Keratinocyte (primary cell): ENCODE results near the gene SLC25A1. TPM values are rescaled to one million over a fixed set of nuclear protein-coding genes. Genes with fewer than 3 reads are reported as not detected.
"Not testable (repeated sequence)": the region's sequence is repeated elsewhere in the genome, so short reads cannot be mapped to it uniquely, and the experiment has no call there.

Experiments
- DNase-seq: peaks from one replicate; pipeline ENCODE4 v3.0.0-alpha.2; 2011; ENCODE audit warnings: low read depth, missing footprints, low spot score
- FAIRE-seq: peaks from 2 replicates; lab custom pipeline; 2011; peaks lifted over from hg19 to GRCh38; lab: Jason Lieb, UNC
- H2AFZ ChIP-seq: 2 replicates; pipeline ENCODE4 v1.6.0; 2012; ENCODE audit warnings: low read length, control low read depth, inconsistent platforms; ENCODE audit not compliant: control insufficient read depth
- H3K27ac ChIP-seq: 2 replicates; pipeline ENCODE4 v1.5.1; 2011; ENCODE audit warnings: low read length; ENCODE audit not compliant: control insufficient read depth, insufficient read depth
- H3K27me3 ChIP-seq: 3 replicates; pipeline ENCODE4 v1.6.0; 2011; ENCODE audit warnings: low read length; ENCODE audit not compliant: control insufficient read depth, insufficient read depth; ENCODE audit errors: extremely low read depth
- H3K36me3 ChIP-seq, 2 experiments: 2 replicates in 1 of 2; 3 replicates in 1 of 2; pipeline ENCODE4 v1.5.1; 2011; ENCODE audit warnings: low read length in 2 of 2, mild to moderate bottlenecking in 1 of 2; ENCODE audit not compliant: control insufficient read depth in 2 of 2, insufficient read depth in 2 of 2; ENCODE audit errors: extremely low read depth in 1 of 2
- H3K4me1 ChIP-seq: 3 replicates; pipeline ENCODE4 v1.5.1; 2011; ENCODE audit warnings: low read length; ENCODE audit not compliant: control insufficient read depth, insufficient read depth; ENCODE audit errors: extremely low read depth
- H3K4me2 ChIP-seq: 3 replicates; pipeline ENCODE4 v1.6.0; 2011; ENCODE audit warnings: low read depth, low read length; ENCODE audit not compliant: control insufficient read depth, insufficient read depth; ENCODE audit errors: extremely low read depth
- H3K4me3 ChIP-seq, 3 experiments: fragments of 200-600 bp in 1 of 3; sonication (generic) in 1 of 3; 2 replicates in 2 of 3; 3 replicates in 1 of 3; pipeline ENCODE4 v1.5.1; 2011 to 2016; ENCODE audit warnings: low read length in 3 of 3, mild to moderate bottlenecking in 3 of 3, control low read depth in 2 of 3, inconsistent platforms in 1 of 3, low read depth in 1 of 3, mixed read lengths in 1 of 3, mixed run types in 1 of 3, moderate library complexity in 1 of 3; ENCODE audit not compliant: control insufficient read depth in 2 of 3, insufficient read depth in 2 of 3; ENCODE audit errors: extremely low read depth in 1 of 3
- H3K79me2 ChIP-seq: 2 replicates; pipeline ENCODE4 v1.6.0; 2012; ENCODE audit warnings: low read length; ENCODE audit not compliant: control insufficient read depth, insufficient read depth
- H3K9ac ChIP-seq: 3 replicates; pipeline ENCODE4 v1.6.0; 2011; ENCODE audit warnings: low read length; ENCODE audit not compliant: control insufficient read depth, insufficient read depth; ENCODE audit errors: extremely low read depth
- H3K9me1 ChIP-seq: 3 replicates; pipeline ENCODE4 v1.6.0; 2011; ENCODE audit warnings: low read length; ENCODE audit not compliant: control insufficient read depth, insufficient read depth; ENCODE audit errors: extremely low read depth
- H3K9me3 ChIP-seq: 2 replicates; pipeline ENCODE4 v1.5.1; 2012; ENCODE audit warnings: low read depth, low read length; ENCODE audit not compliant: control insufficient read depth
- H4K20me1 ChIP-seq: 3 replicates; pipeline ENCODE4 v1.6.0; 2011; ENCODE audit warnings: low read length; ENCODE audit not compliant: control insufficient read depth, insufficient read depth; ENCODE audit errors: extremely low read depth
- EZH2 ChIP-seq: IDR thresholded peaks from one replicate; pipeline ENCODE4 v1.6.1; 2012; ENCODE audit warnings: inconsistent platforms, mild to moderate bottlenecking, low read length, moderate library complexity
- dilution Hi-C: fragments of 300-500 bp; cut with MboI; formaldehyde crosslinking; loops from one replicate; pipeline ENCODE4 v1.7.0; 2020; ENCODE audit warnings: low sequenced_read_pairs; ENCODE audit not compliant: extremely low pct_ligation_motif_present
- polyA plus RNA-seq, 5 experiments: library from polyadenylated mRNA; depleted of rRNA in 3 of 5; stranded (reverse) in 3 of 5; stranded (forward) in 1 of 5; unstranded in 1 of 5; fragments of >200 nt; gene quantifications; 1 replicate in 1 of 5; 2 replicates in 3 of 5; 3 replicates in 1 of 5; pipeline versions ENCODE4 v1.2.1 to v1.2.3, GENCODE V29; 2011 to 2012; ENCODE audit warnings: missing spikeins in 2 of 5, low read depth in 1 of 5, low replicate concordance in 1 of 5
- TF ChIP-seq, protein P1 (sequence below), 3 experiments: IDR thresholded peaks in 1 of 3; conservative IDR thresholded peaks in 1 of 3; optimal IDR thresholded peaks in 1 of 3; 2 replicates in 2 of 3; 3 replicates in 1 of 3; pipeline versions ENCODE3 to v1.5.1; 2011; ENCODE audit warnings: low read length in 3 of 3, mild to moderate bottlenecking in 3 of 3, moderate library complexity in 2 of 3, control low read depth in 1 of 3, inconsistent platforms in 1 of 3; ENCODE audit not compliant: insufficient read depth in 2 of 3; ENCODE audit errors: extremely low read depth in 1 of 3

SLC25A1 gene
- polyA plus RNA-seq, 1 donor (not counting 4 experiments of a cell fraction or from before 2014, with no cell fraction given): 27.7 TPM

DNA sequence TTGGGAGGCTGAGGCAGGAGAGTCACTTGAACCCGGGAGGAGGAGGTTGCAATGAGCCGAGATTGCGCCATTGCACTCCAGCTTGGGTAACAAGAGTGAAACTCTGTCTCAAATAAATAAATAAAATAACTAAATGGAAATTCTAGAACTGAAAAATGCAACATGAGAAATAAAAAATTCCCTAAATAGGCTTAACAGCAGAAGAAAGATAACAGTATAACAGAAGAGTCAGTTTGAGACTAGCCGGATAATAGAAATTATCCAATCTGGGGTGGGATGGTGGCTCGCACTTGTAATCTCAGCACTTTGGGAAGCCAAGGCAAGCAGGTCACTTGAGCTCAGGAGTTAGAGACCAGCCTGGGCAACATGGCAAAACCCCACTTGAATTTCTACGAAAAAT, 14.1 kb downstream of the SLC25A1 start:
- Histone ChIP-seq H3K9ac (no peak overlapping the region), H3K9me1 (no peaks in the 10 kb centered on the region), H3K79me2 (no peaks in the 10 kb centered on the region), H3K27me3 (peaks cover 31% of the 10 kb centered on the region), H3K4me2 (no peak overlapping the region), H3K9me3 (no peaks in the 10 kb centered on the region), H3K27ac (no peak overlapping the region), H2AFZ (no peak overlapping the region), H3K4me3 (no peak overlapping the region), H3K4me1 (no peaks in the 10 kb centered on the region), H3K36me3 (no peaks in the 10 kb centered on the region), H4K20me1 (no peaks in the 10 kb centered on the region)
- TF ChIP-seq EZH2: no peak
- TF ChIP-seq, protein P1, sequence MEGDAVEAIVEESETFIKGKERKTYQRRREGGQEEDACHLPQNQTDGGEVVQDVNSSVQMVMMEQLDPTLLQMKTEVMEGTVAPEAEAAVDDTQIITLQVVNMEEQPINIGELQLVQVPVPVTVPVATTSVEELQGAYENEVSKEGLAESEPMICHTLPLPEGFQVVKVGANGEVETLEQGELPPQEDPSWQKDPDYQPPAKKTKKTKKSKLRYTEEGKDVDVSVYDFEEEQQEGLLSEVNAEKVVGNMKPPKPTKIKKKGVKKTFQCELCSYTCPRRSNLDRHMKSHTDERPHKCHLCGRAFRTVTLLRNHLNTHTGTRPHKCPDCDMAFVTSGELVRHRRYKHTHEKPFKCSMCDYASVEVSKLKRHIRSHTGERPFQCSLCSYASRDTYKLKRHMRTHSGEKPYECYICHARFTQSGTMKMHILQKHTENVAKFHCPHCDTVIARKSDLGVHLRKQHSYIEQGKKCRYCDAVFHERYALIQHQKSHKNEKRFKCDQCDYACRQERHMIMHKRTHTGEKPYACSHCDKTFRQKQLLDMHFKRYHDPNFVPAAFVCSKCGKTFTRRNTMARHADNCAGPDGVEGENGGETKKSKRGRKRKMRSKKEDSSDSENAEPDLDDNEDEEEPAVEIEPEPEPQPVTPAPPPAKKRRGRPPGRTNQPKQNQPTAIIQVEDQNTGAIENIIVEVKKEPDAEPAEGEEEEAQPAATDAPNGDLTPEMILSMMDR (optimal IDR thresholded peaks at IDR 0.05 in 1 of 3, IDR thresholded peaks at IDR 0.05 in 1 of 3, conservative IDR thresholded peaks at IDR 0.05 in 1 of 3; ENCODE audit: extremely low read depth in 1 of 3, insufficient read depth in 2 of 3, low read length in 3 of 3): no peak
- FAIRE-seq: no peak
- dilution Hi-C loops: no loop called here
- no peak for DNase-seq

DNA sequence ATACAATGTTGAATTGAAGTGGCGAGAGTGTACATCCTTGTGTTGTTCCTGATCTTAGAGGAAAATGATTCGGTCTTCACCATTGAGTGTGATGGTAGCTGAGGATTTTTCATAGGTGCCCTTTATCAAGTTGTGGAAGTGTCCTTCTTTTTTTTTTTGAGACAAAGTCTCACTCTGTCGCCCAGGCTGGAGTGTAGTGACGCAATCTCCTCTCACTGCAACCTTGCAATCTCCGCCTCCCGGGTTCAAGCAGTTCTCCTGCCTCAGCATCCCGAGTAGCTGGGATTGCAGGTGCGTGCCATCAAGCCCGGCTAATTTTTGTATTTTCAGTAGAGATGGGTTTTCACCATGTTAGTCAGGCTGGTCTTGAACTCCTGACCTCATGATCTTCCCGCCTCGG, 19.9 kb downstream of the SLC25A1 start:
- H3K27me3 ChIP-seq, FAIRE-seq, H3K9me1 ChIP-seq, H3K4me3 ChIP-seq, DNase-seq, H3K9ac ChIP-seq, H3K9me3 ChIP-seq, H3K4me2 ChIP-seq, H3K36me3 ChIP-seq, dilution Hi-C loops, H3K4me1 ChIP-seq, H3K27ac ChIP-seq, H4K20me1 ChIP-seq, H3K79me2 ChIP-seq, H2AFZ ChIP-seq: not testable (repeated sequence)

DNA sequence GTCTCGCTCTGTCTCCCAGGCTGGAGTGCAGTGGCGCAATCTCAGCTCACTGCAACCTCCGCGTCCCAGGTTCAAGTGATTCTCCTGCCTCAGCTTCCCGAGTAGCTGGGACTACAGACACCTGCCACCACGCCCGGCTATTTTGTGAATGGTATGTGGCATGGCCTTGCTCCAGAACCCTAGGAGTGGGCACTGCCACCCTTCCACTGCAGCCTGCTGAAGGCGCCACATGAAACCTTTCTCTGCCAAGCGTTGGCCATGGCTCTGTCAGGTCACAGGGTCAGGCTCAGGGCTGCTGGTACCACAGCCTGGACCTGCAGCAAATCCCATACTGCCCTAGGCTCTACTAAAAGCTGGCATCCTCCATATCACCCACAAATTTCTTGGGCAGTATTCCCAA, 22.4 kb downstream of the SLC25A1 start:
- H3K4me2 ChIP-seq, H3K4me3 ChIP-seq, H2AFZ ChIP-seq, H3K9me3 ChIP-seq, H3K9me1 ChIP-seq, H3K9ac ChIP-seq, H4K20me1 ChIP-seq, H3K27ac ChIP-seq, DNase-seq, dilution Hi-C loops, H3K4me1 ChIP-seq, FAIRE-seq, H3K36me3 ChIP-seq, H3K79me2 ChIP-seq: not testable (repeated sequence)
- H3K27me3 ChIP-seq: peaks cover 18% of the 10 kb centered on the region
